ENCODE results near the gene ITPR1.

The ITPR1 gene

DNA sequence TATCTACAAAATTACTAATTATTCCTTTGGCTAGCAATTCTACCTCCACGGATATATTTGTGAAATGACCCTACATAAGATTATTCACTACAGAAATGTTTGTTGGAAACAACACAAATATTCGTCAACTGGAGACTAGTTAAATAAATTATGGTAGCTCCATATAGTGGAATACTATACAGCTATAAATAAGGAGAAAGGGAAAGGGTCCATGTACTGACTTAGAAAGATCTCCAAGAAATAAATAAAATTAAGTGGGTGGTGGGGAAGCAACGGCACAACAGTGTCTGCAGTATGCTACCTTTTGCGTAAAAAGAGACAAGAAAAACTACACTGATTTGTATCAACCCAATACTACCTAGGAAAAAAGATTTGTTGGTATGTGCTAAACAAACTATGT is 389.4 kb downstream of the ITPR1 start:
- DNase-seq: no peak

DNA sequence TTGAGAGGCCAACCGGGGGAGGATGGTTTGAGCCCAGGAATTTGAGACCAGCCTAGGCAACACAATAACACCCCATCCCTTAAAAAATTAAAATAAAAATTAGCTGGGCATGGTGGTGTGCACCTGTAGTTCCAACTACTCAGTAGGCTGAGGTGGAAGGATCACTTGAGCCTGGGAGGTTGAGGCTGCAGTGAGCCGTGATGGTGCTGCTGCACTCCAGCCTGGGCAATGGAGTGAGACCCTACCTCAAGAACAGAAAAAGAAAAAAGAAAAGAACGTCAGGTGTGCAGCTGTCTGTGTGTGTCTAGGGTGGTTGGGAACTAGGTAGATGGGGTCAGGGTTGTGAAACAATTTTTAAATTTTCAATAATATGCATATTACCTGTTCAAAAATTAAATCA is 389.9 kb downstream of the ITPR1 start:
- no peak for DNase-seq

DNA sequence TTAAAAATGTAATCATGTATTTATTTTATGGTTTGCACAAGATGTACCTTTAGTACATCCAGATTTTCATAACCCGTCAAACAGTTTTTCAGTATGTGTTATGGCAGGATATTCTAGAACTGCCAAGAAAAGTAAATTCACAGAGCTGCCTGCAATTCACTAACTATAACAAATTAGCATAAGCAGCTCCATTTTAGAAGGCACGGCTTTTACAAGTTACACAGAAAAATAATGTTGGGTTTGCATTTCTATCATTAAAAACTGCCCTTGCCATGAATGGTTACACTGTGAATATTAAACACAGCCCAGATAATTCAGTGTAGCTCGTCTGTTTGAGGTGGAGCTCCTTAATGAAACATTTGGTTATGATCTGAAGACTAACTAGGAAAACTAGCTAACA is 391.7 kb downstream of the ITPR1 start:
- DNase-seq: no peak

DNA sequence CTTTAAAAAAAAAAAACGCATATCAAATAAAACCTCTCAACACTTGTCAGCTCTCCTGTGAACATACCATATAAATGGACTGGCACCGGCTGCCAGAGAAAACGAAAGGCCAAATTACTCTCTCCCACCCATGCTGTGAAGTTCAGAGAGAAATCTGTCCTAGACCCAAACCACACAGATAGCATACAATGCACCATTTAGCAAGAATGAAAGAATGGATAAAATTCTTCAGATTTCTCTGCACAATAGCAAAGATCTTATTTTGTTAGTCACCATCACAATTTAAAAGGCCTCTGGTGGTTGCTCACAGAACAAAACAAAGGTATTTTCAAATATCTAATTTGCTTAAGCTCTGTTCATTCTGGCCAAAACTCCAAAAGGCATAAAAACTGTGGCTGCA is 392.2 kb downstream of the ITPR1 start:
- no peak for DNase-seq

DNA sequence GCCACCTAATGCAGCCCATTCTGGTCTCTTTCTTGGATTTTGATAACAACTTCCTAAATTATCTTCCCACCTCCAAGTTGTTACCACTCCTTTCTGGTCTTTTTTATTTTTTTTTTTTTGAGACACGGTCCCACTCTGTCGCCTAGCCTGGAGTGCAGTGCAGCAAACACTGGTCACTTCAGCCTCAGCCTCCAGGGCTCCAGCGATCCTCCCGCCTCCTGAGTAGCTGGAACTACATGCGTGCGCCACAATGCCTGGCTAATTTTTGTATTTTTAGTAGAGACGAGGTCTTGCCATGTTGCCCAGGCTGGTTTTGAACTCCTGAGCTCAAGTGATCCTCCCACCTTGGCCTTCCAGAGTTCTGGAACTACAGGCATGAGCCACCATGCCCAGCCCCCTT is 393.3 kb downstream of the ITPR1 start:
- no peak for DNase-seq

DNA sequence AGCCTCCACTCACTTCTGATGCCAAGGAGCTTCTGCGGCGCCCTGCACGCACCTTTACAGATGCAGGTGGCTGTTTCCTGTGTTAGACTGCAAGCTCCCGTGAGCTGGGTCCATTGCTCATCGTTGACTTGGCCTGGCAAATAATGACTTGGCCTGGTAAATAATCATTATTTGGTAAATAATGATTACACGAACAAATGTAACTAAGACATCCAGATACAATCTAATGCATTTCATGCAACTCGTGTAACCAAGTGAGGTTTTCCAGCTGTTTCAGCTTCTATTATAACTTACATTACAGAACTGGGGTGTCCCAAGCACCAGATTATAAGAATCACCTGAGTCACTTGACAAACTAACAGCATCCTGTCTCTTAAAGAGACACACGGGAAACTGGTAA is 394.0 kb downstream of the ITPR1 start:
- no peak for DNase-seq

DNA sequence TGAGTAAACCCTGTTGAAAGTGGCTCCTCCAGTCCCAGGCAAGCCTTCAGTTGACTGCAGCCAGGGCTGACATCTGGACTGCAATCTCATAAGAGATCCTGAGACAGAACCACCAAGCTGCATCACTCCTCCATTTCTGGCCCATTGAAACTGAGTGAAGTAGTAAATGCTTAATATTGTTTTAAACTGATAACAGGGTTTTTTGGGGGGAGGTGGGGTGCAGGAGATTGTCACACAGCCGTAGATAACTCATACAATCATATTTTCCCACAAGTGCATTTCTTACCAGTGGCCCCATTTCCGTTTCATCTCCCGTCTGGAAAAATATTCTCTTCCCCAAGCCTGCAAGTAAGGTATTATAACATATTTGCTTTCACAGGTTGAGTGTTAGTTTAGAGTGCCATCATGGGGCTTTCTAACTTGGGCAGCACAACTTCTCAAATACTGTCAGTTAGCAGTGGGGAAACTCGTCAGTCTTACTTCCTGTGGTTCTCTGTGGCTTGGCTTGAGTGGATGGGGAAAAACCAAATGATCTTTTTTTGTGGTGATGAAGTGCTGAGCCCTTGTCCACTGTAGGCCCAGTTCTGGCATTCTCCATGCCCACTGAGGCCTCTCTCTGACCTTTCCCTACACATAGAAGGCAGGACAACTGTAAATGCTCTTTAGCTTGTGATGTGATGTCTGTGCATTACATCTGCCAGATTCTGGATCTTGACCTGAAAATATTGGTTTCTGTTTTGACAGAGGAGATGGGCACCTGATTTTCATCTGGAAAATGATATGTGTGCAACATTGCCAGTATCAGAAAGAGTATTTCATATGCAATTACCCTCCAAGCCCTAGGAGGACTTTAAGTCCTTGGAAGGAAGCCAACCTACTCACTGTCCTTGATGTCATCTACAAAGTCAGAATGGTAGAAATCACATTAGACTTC is 396.0 kb downstream of the ITPR1 start:
- DNase-seq: no peak

DNA sequence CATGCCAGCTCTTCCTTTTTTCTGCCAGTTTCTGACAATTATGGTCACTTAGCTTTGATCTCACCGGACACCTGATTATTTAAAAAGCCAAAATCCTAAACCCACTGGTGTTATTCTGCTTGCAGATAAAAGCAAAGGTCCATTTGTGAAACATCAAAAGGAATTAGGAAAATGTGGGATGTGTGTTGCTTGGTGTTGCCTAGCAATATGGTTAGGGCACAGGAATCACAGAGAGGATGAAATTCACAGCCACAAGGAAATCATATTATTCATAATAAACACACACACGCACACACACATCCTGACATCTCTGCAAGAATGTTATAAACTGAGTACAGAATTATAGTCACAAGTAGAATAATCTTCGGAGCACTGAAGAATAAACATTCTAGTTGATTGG is 396.7 kb downstream of the ITPR1 start:
- no peak for DNase-seq

DNA sequence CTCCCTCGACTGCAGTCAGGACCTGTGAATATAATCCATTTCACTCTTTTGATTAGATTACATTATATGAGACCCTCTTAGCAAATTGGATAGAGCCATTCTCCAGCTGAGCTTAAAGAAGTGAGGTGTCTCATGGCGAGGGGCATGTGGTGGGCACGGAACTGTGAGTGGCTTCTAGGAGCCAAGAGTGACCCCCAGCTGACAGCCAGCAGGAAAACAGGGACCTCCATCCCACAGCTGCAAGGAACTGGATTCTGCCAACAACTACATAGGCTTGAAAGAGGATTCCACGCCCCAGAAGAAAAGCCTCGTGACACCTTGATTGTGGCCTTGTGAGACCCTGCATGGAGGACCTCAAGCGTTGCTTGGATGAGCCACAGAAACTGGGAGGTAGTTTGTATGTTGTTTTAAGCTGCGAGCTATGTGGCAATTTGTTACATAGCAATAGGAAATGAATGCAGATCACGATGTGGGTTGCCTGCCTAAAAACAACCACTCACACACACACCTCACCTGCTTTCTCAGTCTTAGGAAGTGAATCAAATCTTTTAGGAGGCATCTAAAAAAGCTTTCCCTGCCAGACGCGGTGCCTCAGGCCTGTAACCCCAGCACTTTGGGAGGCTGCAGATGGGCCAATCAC is 401.9 kb downstream of the ITPR1 start:
- no peak for DNase-seq

DNA sequence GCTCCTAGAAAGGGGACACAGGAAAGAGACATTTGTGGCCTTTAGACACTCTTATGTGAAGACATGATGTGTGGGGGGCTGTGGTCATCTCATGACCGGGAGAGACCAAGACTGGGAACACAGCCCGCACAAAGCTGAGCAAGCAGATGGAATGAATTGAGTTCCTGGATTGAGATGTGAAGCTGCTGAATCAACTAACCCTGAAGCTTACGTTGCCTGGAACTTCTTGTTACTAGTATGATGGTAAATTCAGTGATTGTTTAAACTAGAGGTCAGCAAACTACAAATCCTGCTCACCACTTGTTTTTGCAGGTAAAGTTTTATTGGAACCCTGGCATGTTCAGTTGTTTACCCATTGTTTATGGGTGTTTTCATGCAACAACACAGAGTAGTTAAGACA is 402.7 kb downstream of the ITPR1 start:
- no peak for DNase-seq
